PC-9 (cell line): ENCODE results near the gene MSL2.

Source experiments
- CTCF ChIP-seq: fragments of 200-600 bp; sonication (generic); conservative IDR thresholded peaks from 2 replicates; pipeline ENCODE4 v1.6.1; 2017; ENCODE audit warnings: mixed run types, antibody characterized with exemption, mild to moderate bottlenecking, moderate library complexity
- EZH2 ChIP-seq: fragments of 200-600 bp; sonication (generic); IDR thresholded peaks from 2 replicates; pipeline ENCODE4 v1.8.0; 2017; ENCODE audit warnings: antibody characterized with exemption, low read depth

DNA sequence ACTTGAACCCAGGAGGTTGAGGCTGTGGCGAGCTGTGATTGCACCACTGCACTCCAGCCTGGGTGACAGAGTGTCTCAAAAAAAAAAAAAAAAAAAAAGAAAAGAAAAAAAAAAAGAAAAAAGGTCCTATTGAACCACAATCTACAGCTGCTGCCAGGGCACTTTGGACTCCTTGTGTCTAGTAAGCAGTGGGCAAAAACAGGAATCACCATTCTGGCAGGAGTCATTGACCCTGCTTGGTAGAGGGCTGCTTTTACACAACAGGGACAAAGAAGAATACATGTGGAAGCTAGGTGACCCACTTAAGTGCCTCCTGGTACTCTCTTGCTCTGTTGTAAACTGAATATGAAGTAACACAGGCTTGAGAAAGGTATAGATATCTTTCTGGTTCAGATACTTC, 39.4 kb upstream of the MSL2 start:
- no peak for TF ChIP-seq CTCF
- no peak for TF ChIP-seq EZH2
